ENCODE results near the gene NID2.

NID2 gene, protein sequence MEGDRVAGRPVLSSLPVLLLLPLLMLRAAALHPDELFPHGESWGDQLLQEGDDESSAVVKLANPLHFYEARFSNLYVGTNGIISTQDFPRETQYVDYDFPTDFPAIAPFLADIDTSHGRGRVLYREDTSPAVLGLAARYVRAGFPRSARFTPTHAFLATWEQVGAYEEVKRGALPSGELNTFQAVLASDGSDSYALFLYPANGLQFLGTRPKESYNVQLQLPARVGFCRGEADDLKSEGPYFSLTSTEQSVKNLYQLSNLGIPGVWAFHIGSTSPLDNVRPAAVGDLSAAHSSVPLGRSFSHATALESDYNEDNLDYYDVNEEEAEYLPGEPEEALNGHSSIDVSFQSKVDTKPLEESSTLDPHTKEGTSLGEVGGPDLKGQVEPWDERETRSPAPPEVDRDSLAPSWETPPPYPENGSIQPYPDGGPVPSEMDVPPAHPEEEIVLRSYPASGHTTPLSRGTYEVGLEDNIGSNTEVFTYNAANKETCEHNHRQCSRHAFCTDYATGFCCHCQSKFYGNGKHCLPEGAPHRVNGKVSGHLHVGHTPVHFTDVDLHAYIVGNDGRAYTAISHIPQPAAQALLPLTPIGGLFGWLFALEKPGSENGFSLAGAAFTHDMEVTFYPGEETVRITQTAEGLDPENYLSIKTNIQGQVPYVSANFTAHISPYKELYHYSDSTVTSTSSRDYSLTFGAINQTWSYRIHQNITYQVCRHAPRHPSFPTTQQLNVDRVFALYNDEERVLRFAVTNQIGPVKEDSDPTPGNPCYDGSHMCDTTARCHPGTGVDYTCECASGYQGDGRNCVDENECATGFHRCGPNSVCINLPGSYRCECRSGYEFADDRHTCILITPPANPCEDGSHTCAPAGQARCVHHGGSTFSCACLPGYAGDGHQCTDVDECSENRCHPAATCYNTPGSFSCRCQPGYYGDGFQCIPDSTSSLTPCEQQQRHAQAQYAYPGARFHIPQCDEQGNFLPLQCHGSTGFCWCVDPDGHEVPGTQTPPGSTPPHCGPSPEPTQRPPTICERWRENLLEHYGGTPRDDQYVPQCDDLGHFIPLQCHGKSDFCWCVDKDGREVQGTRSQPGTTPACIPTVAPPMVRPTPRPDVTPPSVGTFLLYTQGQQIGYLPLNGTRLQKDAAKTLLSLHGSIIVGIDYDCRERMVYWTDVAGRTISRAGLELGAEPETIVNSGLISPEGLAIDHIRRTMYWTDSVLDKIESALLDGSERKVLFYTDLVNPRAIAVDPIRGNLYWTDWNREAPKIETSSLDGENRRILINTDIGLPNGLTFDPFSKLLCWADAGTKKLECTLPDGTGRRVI (N-terminal part only)
- total RNA-seq = 0 to 3.2 (median 0.33) reads per million in 9 experiments

DNA sequence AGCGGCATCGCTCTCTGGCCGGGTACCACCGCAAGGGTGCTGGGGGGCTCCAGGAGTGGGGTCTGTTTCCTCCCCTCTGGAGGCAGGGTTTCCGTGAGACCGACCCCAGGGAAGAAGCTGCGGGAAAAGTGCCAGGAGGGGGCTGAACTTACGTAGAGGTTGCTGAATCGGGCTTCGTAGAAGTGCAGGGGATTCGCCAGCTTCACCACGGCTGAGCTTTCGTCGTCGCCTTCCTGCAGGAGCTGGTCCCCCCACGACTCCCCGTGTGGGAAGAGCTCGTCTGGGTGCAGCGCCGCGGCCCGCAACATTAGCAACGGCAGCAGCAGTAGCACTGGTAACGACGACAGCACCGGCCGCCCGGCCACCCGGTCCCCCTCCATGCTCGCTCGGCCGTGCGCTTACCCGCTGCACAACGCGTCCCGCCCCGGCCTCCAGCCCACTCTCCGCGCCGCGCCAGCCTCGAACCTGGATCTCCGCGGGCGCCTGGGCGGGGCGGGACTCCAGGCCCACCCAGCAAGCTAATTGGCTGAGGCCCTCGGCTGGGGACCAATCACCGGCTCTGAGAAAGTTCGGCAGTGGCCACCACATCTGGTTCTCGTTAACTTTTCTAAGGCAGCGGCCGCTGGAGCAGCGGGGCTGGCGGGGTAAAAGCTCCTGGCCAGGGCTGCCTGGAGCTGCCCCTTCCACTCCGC is at the start of gene NID2:
Gene NID2, minus strand, starts transcription at position 445 of the 692 bp plus-strand sequence. Its CDS starts 65 bp downstream, at position 380.
- H3K4me3 Mint-ChIP-seq = peak within 1 kb of the TSS; percentile 77 to 84

DNA sequence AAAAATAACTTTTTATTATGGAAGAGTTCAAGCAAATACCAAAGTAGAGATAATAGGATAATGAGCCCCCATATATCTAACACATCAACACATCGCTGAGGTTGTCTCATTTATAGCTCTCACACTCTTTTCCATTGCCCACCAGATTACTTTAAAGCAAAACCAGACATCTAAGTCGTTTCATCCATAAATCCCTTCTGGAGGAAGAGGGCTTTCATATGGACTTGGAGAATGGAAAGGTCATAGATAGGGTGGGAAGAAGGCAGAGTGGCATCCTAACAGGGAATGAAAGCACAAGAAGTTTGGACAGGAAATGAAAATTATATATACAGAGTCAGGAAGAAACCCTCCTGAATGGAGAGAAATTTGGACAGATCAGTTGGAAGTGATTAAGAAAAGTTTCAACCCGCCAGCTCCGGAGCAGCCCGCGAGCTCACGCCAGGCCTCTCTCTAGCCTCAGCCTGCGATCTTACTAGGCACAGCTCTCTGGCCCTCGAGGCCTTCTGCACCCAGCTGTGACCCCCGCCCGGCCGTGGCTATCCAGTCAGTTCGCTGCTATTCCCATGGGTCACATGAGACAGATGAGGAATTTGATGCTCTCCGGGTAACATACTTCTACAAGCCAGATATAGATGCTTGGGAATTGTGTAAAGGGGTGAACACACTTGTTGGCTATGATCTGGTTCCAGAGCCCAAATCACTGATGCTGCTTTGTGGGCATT is 48.4 kb upstream of the NID2 start:
- DNase-seq (no peak), ATAC-seq (replicated peaks) (no peak)
- Mint-ChIP-seq H3K9me3 (no peaks in the 10 kb centered on the region), H3K27ac (no peak overlapping the region), H3K4me3 (no peak overlapping the region), H3K4me1 (ENCODE audit: low read depth in 2 of 2) (no peaks in the 10 kb centered on the region), H3K27me3 (no peaks in the 10 kb centered on the region), H3K36me3 (ENCODE audit: insufficient read depth) (no peaks in the 10 kb centered on the region)

More for the DNA sequence above, at the start of gene NID2:
- peaks cover 6 to 17% of the 10 kb centered on the region in 2 donors for H3K4me1 Mint-ChIP-seq (ENCODE audit: low read depth in 2 of 2)
- peak; percentile 72 for ATAC-seq (replicated peaks)
- peak; percentile 36 to 55 (median 45) for DNase-seq
- peaks cover 6 to 17% of the 10 kb centered on the region in 2 donors for H3K27me3 Mint-ChIP-seq
- H3K36me3 Mint-ChIP-seq (ENCODE audit: insufficient read depth) = no peaks in the 10 kb centered on the region
- no peaks in the 10 kb centered on the region for H3K9me3 Mint-ChIP-seq
- no peak within 1 kb of the TSS for H3K27ac Mint-ChIP-seq

DNA sequence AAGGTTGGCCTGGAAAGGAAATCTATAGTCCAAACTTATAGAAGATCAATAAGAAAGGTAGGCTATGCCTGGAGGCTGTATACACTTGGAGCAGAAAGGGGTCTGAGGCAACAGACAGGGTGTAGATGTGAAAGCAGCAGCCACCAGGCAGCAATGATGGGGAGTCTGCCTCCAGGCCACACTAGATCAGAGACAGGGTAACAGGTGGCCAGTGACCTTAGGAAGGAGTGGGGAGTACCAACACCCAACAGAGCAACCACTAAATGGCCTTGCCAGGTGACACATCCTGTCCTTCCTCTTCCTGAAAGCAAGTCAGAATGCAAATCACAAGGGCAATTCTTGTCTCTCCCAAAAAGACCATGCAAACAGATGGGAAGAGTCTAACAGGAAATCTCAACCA is 46.4 kb upstream of the NID2 start:
- Mint-ChIP-seq H3K4me3 (no peak overlapping the region), H3K27ac (no peak overlapping the region), H3K4me1 (ENCODE audit: low read depth in 2 of 2) (no peaks in the 10 kb centered on the region), H3K27me3 (no peaks in the 10 kb centered on the region), H3K36me3 (ENCODE audit: insufficient read depth) (no peaks in the 10 kb centered on the region), H3K9me3 (no peaks in the 10 kb centered on the region)
- ATAC-seq (replicated peaks) = no peak
- no peak for DNase-seq

DNA sequence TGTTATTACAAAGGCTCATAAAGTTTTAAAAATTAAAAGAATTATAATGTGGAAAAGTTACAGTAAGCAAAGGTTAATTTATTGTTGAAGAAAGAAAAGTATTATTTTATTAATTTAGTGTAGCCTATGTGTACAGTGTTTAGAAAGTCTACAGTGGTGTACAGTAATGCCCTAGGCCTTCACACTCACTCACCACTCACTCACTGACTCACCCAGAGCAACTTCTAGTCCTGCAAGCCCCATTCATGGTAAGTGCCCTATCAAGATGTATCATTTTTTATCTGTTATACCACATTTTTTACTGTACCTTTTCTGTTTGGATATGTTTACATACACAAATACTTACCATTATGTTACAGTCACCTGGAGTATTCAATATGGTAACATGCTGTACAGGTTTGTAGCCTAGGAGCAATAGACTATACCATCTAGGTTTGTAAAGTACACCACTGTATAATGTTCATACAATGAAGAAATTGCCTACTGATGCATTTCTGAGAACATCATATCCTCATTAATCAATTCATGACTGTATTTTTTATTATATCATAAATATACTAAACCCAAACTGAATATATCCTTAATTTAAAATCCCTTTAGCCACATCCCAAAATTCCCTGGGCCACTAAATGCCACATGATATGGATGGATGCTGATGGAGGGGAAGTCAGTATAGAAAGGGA is 43.6 kb upstream of the NID2 start:
- Mint-ChIP-seq H3K27me3 (peaks cover 0 to 10% of the 10 kb centered on the region in 2 donors), H3K4me1 (ENCODE audit: low read depth in 2 of 2) (no peaks in the 10 kb centered on the region), H3K36me3 (ENCODE audit: insufficient read depth) (no peaks in the 10 kb centered on the region), H3K4me3 (no peak overlapping the region), H3K9me3 (no peaks in the 10 kb centered on the region), H3K27ac (no peak overlapping the region)
- DNase-seq (no peak), ATAC-seq (replicated peaks) (no peak)

DNA sequence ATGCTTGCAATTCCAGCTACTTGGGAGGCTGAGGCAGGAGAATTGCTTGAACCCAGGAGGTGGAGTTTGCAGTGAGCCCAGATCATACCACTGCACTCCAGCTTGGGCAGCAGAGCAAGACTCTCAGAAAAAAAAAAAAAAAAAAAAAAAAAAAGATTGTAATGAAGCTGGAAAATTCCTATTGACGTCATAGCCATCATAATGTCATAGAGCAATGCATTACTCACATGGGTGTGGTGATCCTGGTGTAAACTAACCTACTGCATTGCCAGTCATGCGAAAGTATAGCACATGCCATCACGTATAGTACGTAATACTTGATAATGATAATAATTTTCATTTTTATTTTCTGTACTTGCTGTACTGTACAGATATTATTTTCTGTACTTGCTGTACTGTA is 42.7 kb upstream of the NID2 start:
- DNase-seq (no peak), ATAC-seq (replicated peaks) (no peak)
- no peaks in the 10 kb centered on the region for H3K9me3 Mint-ChIP-seq
- no peak overlapping the region for H3K4me3 Mint-ChIP-seq
- peaks cover 0 to 10% of the 10 kb centered on the region in 2 donors for H3K27me3 Mint-ChIP-seq
- H3K27ac Mint-ChIP-seq = no peak overlapping the region
- H3K36me3 Mint-ChIP-seq (ENCODE audit: insufficient read depth) = no peaks in the 10 kb centered on the region
- H3K4me1 Mint-ChIP-seq (ENCODE audit: low read depth in 2 of 2) = no peaks in the 10 kb centered on the region

DNA sequence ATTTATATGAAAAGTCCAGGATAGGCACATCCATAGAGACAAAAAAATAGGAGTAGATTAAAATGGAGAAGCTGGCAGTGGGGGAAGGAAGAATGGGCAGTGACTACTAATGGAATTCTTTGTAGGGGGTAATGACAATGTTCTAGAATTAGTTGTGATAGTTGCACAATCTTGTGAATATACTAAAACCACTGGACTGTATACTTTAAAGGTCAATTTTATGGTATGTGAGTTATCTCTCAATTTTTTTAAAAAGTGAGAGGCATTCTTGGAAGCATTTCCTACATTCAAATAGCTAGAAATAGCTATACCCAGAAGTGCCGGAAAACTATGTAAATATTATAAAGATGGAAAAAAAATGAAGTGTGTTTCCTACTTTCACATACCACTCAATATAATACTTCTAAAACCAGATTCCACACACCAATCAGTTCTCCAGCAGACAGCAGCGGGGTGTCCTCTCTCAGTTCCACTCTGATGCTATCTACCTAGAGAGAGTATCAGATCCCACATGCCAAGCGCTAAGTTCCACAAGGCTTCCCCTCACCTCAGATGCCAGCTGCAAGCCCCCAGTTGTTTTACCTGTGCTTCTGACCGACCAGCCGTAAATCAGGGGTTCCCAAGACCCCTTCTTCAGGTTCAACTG is 41.7 kb upstream of the NID2 start:
- ATAC-seq (replicated peaks) (no peak), DNase-seq (no peak)
- H3K9me3 Mint-ChIP-seq = no peaks in the 10 kb centered on the region
- no peaks in the 10 kb centered on the region for H3K36me3 Mint-ChIP-seq (ENCODE audit: insufficient read depth)
- H3K4me1 Mint-ChIP-seq (ENCODE audit: low read depth in 2 of 2) = peaks cover 0 to 4% of the 10 kb centered on the region in 2 donors
- no peak overlapping the region for H3K4me3 Mint-ChIP-seq
- peaks cover 0 to 10% of the 10 kb centered on the region in 2 donors for H3K27me3 Mint-ChIP-seq
- H3K27ac Mint-ChIP-seq = no peak overlapping the region

DNA sequence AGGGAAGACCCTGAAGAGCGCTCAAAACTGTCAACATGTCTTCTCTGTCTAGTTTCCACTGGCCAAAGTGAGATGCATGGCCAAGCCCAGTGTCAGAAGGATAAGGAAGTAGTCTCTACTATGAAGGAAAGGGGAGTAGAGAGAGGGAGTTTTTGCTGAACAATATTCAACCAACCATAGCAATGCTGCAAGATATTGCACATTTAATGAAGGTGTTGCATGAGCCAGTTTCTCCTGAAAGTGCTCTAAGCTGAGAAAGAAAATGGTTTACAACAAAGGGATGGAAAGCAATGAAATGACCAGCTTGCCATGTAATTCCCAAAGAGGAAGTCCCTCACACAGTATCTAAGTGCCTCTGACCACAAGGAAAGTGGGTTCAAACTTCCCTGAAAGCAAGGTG is 40.0 kb upstream of the NID2 start:
- no peak overlapping the region for H3K27ac Mint-ChIP-seq

DNA sequence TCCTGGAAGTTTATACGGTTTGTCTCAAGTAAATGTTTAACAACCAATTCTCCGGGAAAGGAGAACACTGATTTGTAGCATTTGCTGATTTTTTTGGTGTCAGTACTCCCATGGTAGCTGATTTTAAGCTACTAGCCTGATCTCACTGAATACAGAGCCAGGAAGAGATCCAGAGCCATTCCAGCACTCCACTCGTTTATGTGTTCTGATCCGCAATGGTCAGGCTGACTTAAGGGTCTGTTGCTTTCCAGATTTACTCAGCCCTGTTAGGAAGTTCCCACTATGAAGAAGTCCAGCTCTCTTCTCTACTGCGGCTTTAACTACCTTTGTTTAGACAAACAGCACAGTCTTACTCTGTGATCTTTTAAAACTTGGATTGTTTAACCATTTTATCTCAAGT is 38.0 kb upstream of the NID2 start:
- ATAC-seq (replicated peaks) (no peak), DNase-seq (no peak)
- Mint-ChIP-seq H3K27ac (peak overlapping the region in 1 of 2 donors; percentile 64), H3K4me3 (no peak overlapping the region), H3K36me3 (ENCODE audit: insufficient read depth) (no peaks in the 10 kb centered on the region), H3K4me1 (ENCODE audit: low read depth in 2 of 2) (peaks cover 0 to 4% of the 10 kb centered on the region in 2 donors), H3K9me3 (no peaks in the 10 kb centered on the region), H3K27me3 (peaks cover 0 to 10% of the 10 kb centered on the region in 2 donors)

More for the DNA sequence above, 40.0 kb upstream of the NID2 start:
- peaks cover 0 to 4% of the 10 kb centered on the region in 2 donors for H3K4me1 Mint-ChIP-seq (ENCODE audit: low read depth in 2 of 2)
- no peak overlapping the region for H3K4me3 Mint-ChIP-seq
- no peak for DNase-seq
- no peaks in the 10 kb centered on the region for H3K36me3 Mint-ChIP-seq (ENCODE audit: insufficient read depth)
- H3K9me3 Mint-ChIP-seq = no peaks in the 10 kb centered on the region
- peaks cover 0 to 10% of the 10 kb centered on the region in 2 donors for H3K27me3 Mint-ChIP-seq
- ATAC-seq (replicated peaks) = no peak

DNA sequence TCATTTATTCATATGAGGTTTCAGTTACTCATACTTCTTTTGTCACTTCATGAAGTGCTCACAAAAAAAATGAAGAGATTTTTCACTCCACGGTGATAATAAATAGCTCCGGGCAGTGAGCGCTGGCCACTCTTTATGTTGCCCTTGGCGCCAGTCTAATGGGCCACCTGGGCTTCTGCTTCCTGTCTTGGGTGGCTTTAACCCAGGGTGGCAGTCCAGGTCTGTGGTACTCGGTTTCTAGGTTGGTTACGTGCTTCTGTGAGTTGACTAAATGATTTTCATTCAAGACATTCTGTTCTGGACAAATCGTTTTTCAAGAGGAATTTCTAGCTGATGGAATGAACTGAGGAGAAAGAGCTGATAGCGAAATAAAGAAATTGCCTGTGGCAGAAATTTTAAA is 34.6 kb upstream of the NID2 start:
- ATAC-seq (replicated peaks) (no peak), DNase-seq (no peak)
- no peaks in the 10 kb centered on the region for H3K9me3 Mint-ChIP-seq
- H3K27ac Mint-ChIP-seq = no peak overlapping the region
- H3K36me3 Mint-ChIP-seq (ENCODE audit: insufficient read depth) = no peaks in the 10 kb centered on the region
- H3K27me3 Mint-ChIP-seq = peaks cover 0 to 3% of the 10 kb centered on the region in 2 donors
- no peak overlapping the region for H3K4me3 Mint-ChIP-seq
- H3K4me1 Mint-ChIP-seq (ENCODE audit: low read depth in 2 of 2) = peaks cover 0 to 4% of the 10 kb centered on the region in 2 donors

DNA sequence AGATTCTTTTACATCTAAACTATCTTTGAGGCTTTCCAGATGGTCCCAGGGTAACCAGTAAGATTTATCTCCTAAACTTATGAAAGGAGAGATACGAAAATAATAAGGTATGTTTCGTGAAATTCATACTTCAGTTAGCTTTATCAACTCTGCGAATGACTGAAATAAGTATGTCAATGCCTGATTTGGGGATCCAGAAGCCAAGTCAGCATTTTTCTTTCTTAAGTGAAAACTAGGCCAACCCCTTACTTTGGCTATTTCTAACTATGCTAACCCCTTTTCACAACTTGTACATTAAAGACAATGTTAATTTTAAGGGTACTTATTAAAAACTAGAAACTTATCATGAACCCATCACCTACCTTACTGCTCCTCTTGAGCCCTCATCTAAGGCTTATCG is 26.9 kb upstream of the NID2 start:
- DNase-seq (no peak), ATAC-seq (replicated peaks) (no peak)
- H3K4me3 Mint-ChIP-seq = no peak overlapping the region
- no peaks in the 10 kb centered on the region for H3K36me3 Mint-ChIP-seq (ENCODE audit: insufficient read depth)
- H3K9me3 Mint-ChIP-seq = no peaks in the 10 kb centered on the region
- peaks cover 0 to 3% of the 10 kb centered on the region in 2 donors for H3K27me3 Mint-ChIP-seq
- no peak overlapping the region for H3K27ac Mint-ChIP-seq
- H3K4me1 Mint-ChIP-seq (ENCODE audit: low read depth in 2 of 2) = no peaks in the 10 kb centered on the region

DNA sequence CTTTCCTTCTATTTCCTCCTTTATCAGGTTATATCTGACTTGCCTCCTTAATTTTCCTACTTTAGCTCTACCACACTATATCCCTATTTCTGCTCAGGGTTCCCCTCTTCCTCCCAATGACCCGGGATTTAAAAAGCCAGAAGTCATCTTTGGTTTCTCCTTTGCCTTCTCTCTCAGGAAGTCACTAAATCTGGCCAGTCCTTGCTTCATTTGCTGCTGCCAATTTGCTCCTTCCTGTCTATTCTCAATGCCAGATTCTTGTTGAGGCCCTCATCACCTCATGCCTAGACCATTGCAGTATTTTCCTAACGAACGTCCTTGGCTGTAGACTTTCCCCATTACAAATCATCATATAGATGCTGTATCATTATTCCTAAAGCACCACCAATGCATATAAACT is 26.5 kb upstream of the NID2 start:
- Mint-ChIP-seq H3K27me3 (peaks cover 0 to 8% of the 10 kb centered on the region in 2 donors), H3K36me3 (ENCODE audit: insufficient read depth) (no peaks in the 10 kb centered on the region), H3K9me3 (no peaks in the 10 kb centered on the region), H3K4me3 (no peak overlapping the region), H3K27ac (no peak overlapping the region), H3K4me1 (ENCODE audit: low read depth in 2 of 2) (no peaks in the 10 kb centered on the region)
- no peak for DNase-seq
- ATAC-seq (replicated peaks) = no peak
